Measurements from ENCODE around the gene SLC9A8. TPM values are rescaled to one million over a fixed set of nuclear protein-coding genes. Genes with fewer than 3 reads are reported as not detected.

The SLC9A8 gene
- total and polyA plus RNA-seq, 2 of the 8 experiments (the other 6 are each of a cell fraction or from before 2014, with no cell fraction given) = 3.2 to 6.2 TPM

- Histone ChIP-seq H2AK5ac (ENCODE audit: low read depth, low read length) (no peak overlapping the region), H3K4ac (replicated peaks; ENCODE audit: insufficient read length, low read depth, low read length) (no peak overlapping the region), H3K27me3 (replicated peaks in 1 of 4; ENCODE audit: control insufficient read depth in 3 of 4, extremely low read depth in 1 of 4, insufficient read depth in 3 of 4, low read length in 3 of 4) (no peaks in the 10 kb centered on the region), H2AFZ (ENCODE audit: low read length) (no peak overlapping the region), H4K5ac (ENCODE audit: insufficient read length, low read depth, low read length) (no peak overlapping the region), H3K23me2 (ENCODE audit: low read depth, low read length) (no peaks in the 10 kb centered on the region), H3K4me2 (ENCODE audit: insufficient read depth in 1 of 2, low read depth in 2 of 2, low read length in 2 of 2) (no peak overlapping the region), H3K4me3 (ENCODE audit: extremely low read depth in 1 of 4, insufficient read depth in 2 of 4, low read depth in 3 of 4, low read length in 4 of 4) (no peak overlapping the region), H3K9ac (replicated peaks in 1 of 4; ENCODE audit: extremely low read depth in 1 of 4, low read depth in 3 of 4, low read length in 3 of 4) (no peak overlapping the region), H2BK15ac (ENCODE audit: low read length) (no peak overlapping the region), H3K27ac (ENCODE audit: low read depth, low read length) (no peak overlapping the region), H2BK5ac (ENCODE audit: low read depth, low read length) (no peak overlapping the region), H4K91ac (replicated peaks; ENCODE audit: insufficient read length, low read length) (no peak overlapping the region), H4K20me1 (replicated peaks in 1 of 2; ENCODE audit: control insufficient read depth in 1 of 2, insufficient read depth in 2 of 2, low read length in 2 of 2) (no peaks in the 10 kb centered on the region), H3K14ac (ENCODE audit: insufficient read length) (no peak overlapping the region), H4K8ac (ENCODE audit: extremely low read depth, insufficient read depth, low read length) (no peak overlapping the region), H3K4me1 (replicated peaks in 1 of 4; ENCODE audit: control insufficient read depth in 3 of 4, insufficient read depth in 4 of 4, low read length in 3 of 4) (peaks cover 0 to 3% (median 2%) of the 10 kb centered on the region in 4 experiments; a peak in 3 of 7 replicates), H2BK20ac (ENCODE audit: low read length) (no peak overlapping the region), H3K18ac (ENCODE audit: extremely low read depth, low read length) (no peak overlapping the region), H3K36me3 (ENCODE audit: control insufficient read depth in 2 of 4, insufficient read depth in 4 of 4, low read length in 3 of 4) (no peaks in the 10 kb centered on the region), H3K23ac (ENCODE audit: insufficient read length) (no peak overlapping the region), H3K56ac (replicated peaks; ENCODE audit: insufficient read length, low read depth, low read length) (no peak overlapping the region), H3K79me2 (ENCODE audit: control insufficient read depth in 1 of 2, insufficient read depth in 2 of 2, low read length in 2 of 2) (no peaks in the 10 kb centered on the region), H3K9me3 (ENCODE audit: insufficient read depth in 2 of 2, low read depth in 1 of 2, low read length in 1 of 2) (peaks cover 0 to 7% of the 10 kb centered on the region in 2 experiments; a peak in 1 of 4 replicates), H3K79me1 (ENCODE audit: low read depth, low read length) (no peaks in the 10 kb centered on the region), H2BK12ac (ENCODE audit: low read depth, low read length) (no peak overlapping the region), H2BK120ac (replicated peaks; ENCODE audit: low read depth, low read length) (no peak overlapping the region)
- FAIRE-seq = no peak
- DNase-seq (ENCODE audit: low read depth in 1 of 2, low spot score in 2 of 2) = no peak
- POLR2A ChIA-PET (ENCODE audit: partially characterized antibody) = no interaction called here
- CTCF ChIA-PET (ENCODE audit: partially characterized antibody) = interaction anchor here (0.6 to 7.8 kb wide), 11 partner anchors 10 to 307 kb away, joined by 3 to 72 read pairs (median 4); no protein-coding TSS in a partner anchor
- TF ChIP-seq EGR1 (IDR thresholded peaks at IDR 0.05; ENCODE audit: borderline replicate concordance, low read depth, low read length) = no peak
- TF ChIP-seq SIX5 (IDR thresholded peaks at IDR 0.05; ENCODE audit: low read depth, low read length) = no peak
- no peak for TF ChIP-seq JUN (IDR thresholded peaks at IDR 0.05; ENCODE audit: low read depth, low read length)
- TF ChIP-seq RBBP5 (IDR thresholded peaks at IDR 0.05; ENCODE audit: borderline replicate concordance, low read depth, low read length) = no peak
- TF ChIP-seq ATF2 (IDR thresholded peaks at IDR 0.05; ENCODE audit: low read length) = no peak
- no peak for TF ChIP-seq TEAD4 (IDR thresholded peaks at IDR 0.05; ENCODE audit: low read depth, low read length)
- TF ChIP-seq POLR2AphosphoS5 (IDR thresholded peaks at IDR 0.05; ENCODE audit: low read depth, low read length) = no peak
- no peak for TF ChIP-seq ZNF274 (IDR thresholded peaks at IDR 0.05; ENCODE audit: borderline replicate concordance, extremely low read depth, low read length)
- no peak for TF ChIP-seq TCF12 (IDR thresholded peaks at IDR 0.05; ENCODE audit: low read depth, low read length)
- no peak for TF ChIP-seq HDAC6 (IDR thresholded peaks at IDR 0.05; ENCODE audit: low read depth, low read length)
- 89% methylated on average over 3 of the region's 4 CpGs; no CpG with 5 or more reads in 1 of the 2 experiments for WGBS, 2 experiments (ENCODE audit: extremely low coverage in 1 of 2, insufficient coverage in 1 of 2, insufficient read length in 1 of 2, insufficient replicate concordance in 2 of 2, low coverage in 1 of 2, low lambda C conversion rate in 2 of 2, missing lambda C conversion rate in 1 of 2)
Observed at GRCh38 chr20:49843770-49844380, 31.2 kb downstream of the SLC9A8 start.

Measured in H1 (cell line).